ENCODE measurements around the gene DPH2. TPM values are rescaled to one million over a fixed set of nuclear protein-coding genes. Genes with fewer than 3 reads are reported as not detected.

DPH2 gene
- total and polyA plus RNA-seq, 8 donors: 10.8 to 22.0 (median 14.5) TPM

DNA sequence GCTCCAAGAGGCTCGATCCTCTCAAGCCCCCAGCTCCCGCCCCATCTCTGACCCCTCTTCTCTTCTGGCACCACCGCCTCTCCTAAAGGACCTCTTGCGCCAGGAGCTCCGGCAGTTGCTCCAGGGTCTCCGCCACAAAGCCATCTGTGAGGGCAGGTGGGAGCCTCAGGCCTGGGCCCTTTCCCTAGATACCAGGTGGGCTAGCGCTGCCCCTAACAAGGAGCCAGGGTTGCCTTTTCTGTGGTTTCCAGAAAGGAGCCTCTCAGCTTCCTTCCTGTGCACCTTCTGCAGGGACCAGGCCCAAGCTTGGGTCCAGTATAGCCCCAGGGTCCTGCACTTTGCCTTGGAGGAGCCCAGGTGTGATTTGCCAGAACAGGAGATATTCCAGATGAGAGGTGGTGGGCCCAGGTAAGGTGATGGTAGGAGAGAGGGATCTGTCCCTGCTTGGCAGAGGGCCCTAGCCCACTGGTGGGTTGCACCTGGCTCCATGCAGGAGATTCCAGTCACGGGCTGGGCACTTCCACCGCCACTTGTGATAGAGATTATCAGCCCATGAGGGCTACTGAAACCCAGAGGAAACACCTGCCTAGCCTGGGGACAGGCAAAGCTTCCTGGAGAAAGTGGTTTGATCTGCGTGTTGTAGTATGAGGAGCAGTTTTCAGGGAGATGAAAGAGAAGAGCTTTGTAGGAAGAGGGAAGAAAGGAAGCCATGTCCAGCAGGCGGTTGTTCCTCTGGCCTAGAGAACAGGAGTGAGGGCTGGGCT is 22.6 kb downstream of the DPH2 start:
- TF ChIP-seq, protein P1, sequence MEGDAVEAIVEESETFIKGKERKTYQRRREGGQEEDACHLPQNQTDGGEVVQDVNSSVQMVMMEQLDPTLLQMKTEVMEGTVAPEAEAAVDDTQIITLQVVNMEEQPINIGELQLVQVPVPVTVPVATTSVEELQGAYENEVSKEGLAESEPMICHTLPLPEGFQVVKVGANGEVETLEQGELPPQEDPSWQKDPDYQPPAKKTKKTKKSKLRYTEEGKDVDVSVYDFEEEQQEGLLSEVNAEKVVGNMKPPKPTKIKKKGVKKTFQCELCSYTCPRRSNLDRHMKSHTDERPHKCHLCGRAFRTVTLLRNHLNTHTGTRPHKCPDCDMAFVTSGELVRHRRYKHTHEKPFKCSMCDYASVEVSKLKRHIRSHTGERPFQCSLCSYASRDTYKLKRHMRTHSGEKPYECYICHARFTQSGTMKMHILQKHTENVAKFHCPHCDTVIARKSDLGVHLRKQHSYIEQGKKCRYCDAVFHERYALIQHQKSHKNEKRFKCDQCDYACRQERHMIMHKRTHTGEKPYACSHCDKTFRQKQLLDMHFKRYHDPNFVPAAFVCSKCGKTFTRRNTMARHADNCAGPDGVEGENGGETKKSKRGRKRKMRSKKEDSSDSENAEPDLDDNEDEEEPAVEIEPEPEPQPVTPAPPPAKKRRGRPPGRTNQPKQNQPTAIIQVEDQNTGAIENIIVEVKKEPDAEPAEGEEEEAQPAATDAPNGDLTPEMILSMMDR (IDR thresholded peaks at IDR 0.05): no peak
- Histone ChIP-seq H3K27ac (peak overlapping the region; percentile 73 to 89 (median 84)), H3K27me3 (no peaks in the 10 kb centered on the region), H3K4me1 (peaks cover 0 to 12% (median 5%) of the 10 kb centered on the region in 3 donors), H3K4me3 (peak overlapping the region; percentile 57 to 87 (median 64)), H3K9me3 (no peaks in the 10 kb centered on the region), H3K36me3 (no peaks in the 10 kb centered on the region)
- ATAC-seq (peak in 1 of 4 donors; percentile 0), DNase-seq (peak in 1 of 6 donors; percentile 38), FAIRE-seq (no peak)
- intact Hi-C loops (cut with DNase I): no loop called here
- 34 to 37% methylated on average over 11 of the region's 11 CpGs for WGBS, 2 donors

DNA sequence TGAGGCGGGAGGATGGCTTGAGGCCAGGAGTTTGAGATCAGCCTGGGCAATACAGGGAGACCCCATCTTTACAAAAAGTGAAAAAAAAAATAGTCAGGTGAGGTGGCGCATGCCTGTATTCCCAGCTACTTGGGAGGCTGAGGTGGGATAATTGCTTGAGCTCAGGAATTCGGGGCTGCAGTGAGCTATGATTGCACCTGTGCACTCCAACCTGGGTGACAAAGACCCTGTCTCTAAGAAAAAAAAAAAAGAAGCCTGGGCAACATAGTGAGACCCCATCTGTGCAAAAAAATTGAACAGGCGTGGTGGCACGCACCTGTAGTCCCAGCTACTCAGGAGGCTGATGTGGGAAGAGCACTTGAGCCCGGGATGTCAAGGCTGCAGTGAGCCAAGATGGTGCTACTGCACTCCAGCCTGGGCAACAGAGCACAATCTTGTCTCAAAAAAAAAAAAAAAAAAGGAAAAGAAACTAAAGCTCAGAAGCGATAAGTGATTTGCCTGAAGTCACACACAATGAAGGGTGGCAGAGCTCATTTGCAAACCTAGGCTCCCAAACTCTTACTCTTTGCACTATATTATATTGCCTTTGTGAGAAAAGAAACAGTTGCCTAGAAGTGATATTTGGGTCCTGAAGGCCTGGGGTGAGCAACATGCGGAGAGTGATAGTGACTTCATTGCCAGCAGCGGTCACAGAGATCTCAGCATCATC is 23.6 kb downstream of the DPH2 start:
- WGBS, 2 donors: 91 to 95% methylated on average over 9 of the region's 9 CpGs
- H3K4me1 ChIP-seq: peaks cover 0 to 12% (median 5%) of the 10 kb centered on the region in 3 donors
- FAIRE-seq: no peak

DNA sequence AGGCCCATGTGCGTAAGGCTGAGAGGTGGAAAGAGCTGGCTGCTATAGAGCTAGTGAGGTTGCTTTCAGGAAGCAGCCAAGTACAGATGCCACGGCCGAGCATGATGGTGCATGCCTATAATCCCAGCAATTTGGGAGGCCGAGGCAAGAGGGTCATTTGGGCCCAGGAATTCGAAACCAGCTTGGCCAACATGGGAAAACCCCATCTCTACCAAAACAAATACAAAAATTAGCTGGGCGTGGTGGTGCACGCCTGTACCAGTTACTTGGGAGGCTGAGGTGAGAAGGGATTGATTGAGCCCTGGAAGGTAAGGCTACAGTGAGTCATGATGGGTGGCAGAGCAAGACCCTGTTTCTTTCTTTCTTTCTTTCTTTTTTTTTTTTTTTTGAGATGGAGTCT is 24.3 kb downstream of the DPH2 start:
- DNase-seq (no peak), FAIRE-seq (no peak), ATAC-seq (no peak)
- H3K4me3 ChIP-seq: no peak overlapping the region
- WGBS, 2 donors: 91 to 94% methylated on average over 7 of the region's 7 CpGs
- intact Hi-C loops (cut with DNase I): no loop called here
- no peaks in the 10 kb centered on the region for H3K9me3 ChIP-seq
- TF ChIP-seq, protein P1 (IDR thresholded peaks at IDR 0.05): no peak
- H3K4me1 ChIP-seq: peaks cover 0 to 12% (median 5%) of the 10 kb centered on the region in 3 donors
- H3K27me3 ChIP-seq: no peaks in the 10 kb centered on the region
- no peaks in the 10 kb centered on the region for H3K36me3 ChIP-seq
- H3K27ac ChIP-seq: no peak overlapping the region

More for the DNA sequence above, 23.6 kb downstream of the DPH2 start:
- Histone ChIP-seq H3K4me3 (no peak overlapping the region), H3K27ac (no peak overlapping the region), H3K36me3 (no peaks in the 10 kb centered on the region), H3K9me3 (no peaks in the 10 kb centered on the region), H3K27me3 (no peaks in the 10 kb centered on the region)
- TF ChIP-seq, protein P1 (IDR thresholded peaks at IDR 0.05): no peak
- intact Hi-C loops (cut with DNase I): no loop called here
- no peak for DNase-seq
- no peak for ATAC-seq

DNA sequence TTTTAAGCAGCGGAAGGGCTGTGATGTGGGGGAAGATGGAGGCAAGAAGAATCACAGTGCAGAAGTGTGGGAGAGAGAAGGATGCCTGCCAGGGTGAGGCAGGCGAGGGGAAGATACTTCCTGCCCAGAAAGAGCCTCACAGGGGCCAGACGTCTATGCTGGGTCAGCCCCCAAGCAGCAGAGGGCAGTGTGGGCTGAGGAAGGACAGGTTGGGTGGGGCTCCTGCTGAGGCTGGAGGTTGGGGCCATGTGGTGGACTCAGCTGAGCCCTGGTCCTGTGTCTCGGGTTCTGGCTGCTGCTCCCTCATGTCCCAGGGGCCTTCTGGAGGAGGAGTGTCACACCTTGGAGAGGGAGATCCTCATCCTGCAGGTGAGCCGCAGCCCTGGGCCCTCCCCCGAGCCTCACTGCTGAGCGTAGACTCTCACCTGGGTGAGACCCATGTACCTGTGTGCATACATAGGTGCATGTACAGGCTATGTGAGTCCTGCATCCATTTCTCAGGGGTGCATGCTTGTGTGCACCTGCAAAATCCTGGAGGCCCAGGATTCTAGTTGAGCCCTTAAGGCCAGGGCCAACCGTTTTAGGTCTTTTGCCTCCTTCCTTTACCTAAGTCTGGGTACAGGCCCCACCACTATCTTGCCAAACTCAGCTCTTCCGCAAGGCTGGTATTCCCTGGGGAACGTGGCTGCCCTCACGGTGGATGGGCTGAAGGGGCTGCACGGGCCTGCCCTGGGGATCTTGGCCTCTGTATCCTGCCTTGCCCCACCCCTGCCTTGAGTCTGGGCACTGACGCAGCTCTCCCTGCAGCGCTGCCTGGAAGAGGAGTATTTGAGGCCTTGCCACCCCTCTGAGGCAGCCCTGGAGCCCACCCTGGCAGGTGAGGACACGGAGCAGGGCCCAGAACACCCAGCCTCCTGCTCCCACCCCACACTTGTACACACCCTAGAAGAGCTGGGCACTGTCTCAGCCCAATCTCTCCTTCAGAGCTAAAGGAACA is 25.3 kb downstream of the DPH2 start:
- H3K4me1 ChIP-seq: peaks cover 0 to 12% (median 5%) of the 10 kb centered on the region in 3 donors
- TF ChIP-seq, protein P1 (IDR thresholded peaks at IDR 0.05): no peak
- H3K9me3 ChIP-seq: no peaks in the 10 kb centered on the region
- H3K27me3 ChIP-seq: no peaks in the 10 kb centered on the region
- FAIRE-seq (no peak), DNase-seq (peak in 1 of 6 donors; percentile 60), ATAC-seq (no peak)
- WGBS, 2 donors: 79 to 81% methylated on average over 15 of the region's 15 CpGs
- H3K4me3 ChIP-seq: no peak overlapping the region
- intact Hi-C loops (cut with DNase I): no loop called here
- no peaks in the 10 kb centered on the region for H3K36me3 ChIP-seq
- H3K27ac ChIP-seq: no peak overlapping the region
